GM23338 (cell line): ENCODE data around the gene TNS3. TPM values are rescaled to one million over a fixed set of nuclear protein-coding genes. Genes with fewer than 3 reads are reported as not detected.

ENCODE experiments used
- ATAC-seq: fragments of 200-7000 bp; cut with Tn5 transposase; 3 replicates; pipeline ENCODE4 v1.9.1; 2020
- DNase-seq: peaks from one replicate; pipeline ENCODE4 v3.0.0-alpha.2; 2015; ENCODE audit warnings: low spot score
- H2AFZ ChIP-seq: fragments of 200-600 bp; sonication (generic); 2 replicates; pipeline ENCODE4 v1.8.0; 2016; ENCODE audit warnings: antibody characterized with exemption, mild to moderate bottlenecking, moderate library complexity
- H3F3A ChIP-seq: fragments of 200-600 bp; sonication (generic); replicated peaks from 2 replicates; pipeline ENCODE4 v1.8.0; 2017; ENCODE audit warnings: antibody characterized with exemption, mixed run types, low read depth
- H3K27ac ChIP-seq: fragments of 200-600 bp; sonication (generic); 2 replicates; pipeline ENCODE4 v1.6.1; 2016; ENCODE audit warnings: low read depth
- H3K27me3 ChIP-seq: fragments of 200-600 bp; sonication (generic); 2 replicates; pipeline ENCODE4 v1.8.0; 2016; ENCODE audit warnings: mild to moderate bottlenecking, mixed run types, moderate library complexity; ENCODE audit not compliant: insufficient read depth
- H3K36me3 ChIP-seq: fragments of 200-600 bp; sonication (generic); 2 replicates; pipeline ENCODE4 v1.8.0; 2016; ENCODE audit warnings: mild to moderate bottlenecking; ENCODE audit not compliant: insufficient read depth
- H3K4me1 ChIP-seq: fragments of 200-600 bp; sonication (generic); 2 replicates; pipeline ENCODE4 v1.8.0; 2016; ENCODE audit warnings: mild to moderate bottlenecking, moderate library complexity; ENCODE audit not compliant: insufficient read depth
- H3K4me2 ChIP-seq: fragments of 200-600 bp; sonication (generic); 2 replicates; pipeline ENCODE4 v1.7.1; 2017; ENCODE audit warnings: mixed run types
- H3K4me3 ChIP-seq: fragments of 200-600 bp; sonication (generic); 2 replicates; pipeline ENCODE4 v1.6.1; 2016; ENCODE audit warnings: mixed run types
- H3K79me2 ChIP-seq: fragments of 200-600 bp; sonication (generic); replicated peaks from 2 replicates; pipeline ENCODE4 v1.8.0; 2017; ENCODE audit warnings: mild to moderate bottlenecking; ENCODE audit not compliant: insufficient read depth
- H3K9me2 ChIP-seq: fragments of 200-600 bp; sonication (generic); 2 replicates; pipeline ENCODE4 v1.8.0; 2017; ENCODE audit not compliant: insufficient read depth
- H4K20me1 ChIP-seq: fragments of 200-600 bp; sonication (generic); replicated peaks from 2 replicates; pipeline ENCODE4 v1.8.0; 2017; ENCODE audit warnings: mild to moderate bottlenecking; ENCODE audit not compliant: insufficient read depth
- H3K27ac Mint-ChIP-seq: 2 replicates; pipeline ENCODE4 v1.8.0; 2020; ENCODE audit warnings: inconsistent platforms, mild to moderate bottlenecking, moderate library complexity, mixed read lengths
- H3K27me3 Mint-ChIP-seq: 3 replicates; pipeline ENCODE4 v1.8.0; 2022; ENCODE audit warnings: low read depth, mild to moderate bottlenecking, moderate library complexity, mixed read lengths, inconsistent platforms; ENCODE audit not compliant: insufficient read depth, poor library complexity
- H3K36me3 Mint-ChIP-seq: 3 replicates; pipeline ENCODE4 v1.8.0; 2021; ENCODE audit warnings: low read depth, mild to moderate bottlenecking, inconsistent platforms, moderate library complexity, mixed read lengths
- H3K4me1 Mint-ChIP-seq: 3 replicates; pipeline ENCODE4 v1.8.0; 2020; ENCODE audit warnings: mild to moderate bottlenecking, inconsistent platforms, mixed read lengths
- H3K4me3 Mint-ChIP-seq: 3 replicates; pipeline ENCODE4 v1.8.0; 2021; ENCODE audit warnings: moderate library complexity, mild to moderate bottlenecking, inconsistent platforms, mixed read lengths
- H3K9me3 Mint-ChIP-seq: 3 replicates; pipeline ENCODE4 v1.8.0; 2020; ENCODE audit warnings: moderate library complexity, mild to moderate bottlenecking, inconsistent platforms, mixed read lengths
- CREB1 ChIP-seq: fragments of 250-450 bp; sonication (Bioruptor Pico); IDR thresholded peaks from 2 replicates; pipeline ENCODE4 v1.5.0; 2020; ENCODE audit warnings: low read depth, mild to moderate bottlenecking, moderate library complexity
- EZH2 ChIP-seq: fragments of 200-600 bp; sonication (generic); IDR thresholded peaks from one replicate; pipeline ENCODE4 v1.8.0; 2017; ENCODE audit warnings: antibody characterized with exemption, mild to moderate bottlenecking, low read depth; ENCODE audit not compliant: unreplicated experiment
- EZH2phosphoT487 ChIP-seq: fragments of 200-600 bp; sonication (generic); IDR thresholded peaks from one replicate; pipeline ENCODE4 v1.8.1; 2018; ENCODE audit warnings: antibody characterized with exemption; ENCODE audit not compliant: unreplicated experiment
- JUNB ChIP-seq: IDR thresholded peaks from one replicate; pipeline ENCODE4 v1.6.1; 2016; ENCODE audit warnings: antibody characterized with exemption; ENCODE audit not compliant: unreplicated experiment
- NANOG ChIP-seq: IDR thresholded peaks from 2 replicates; pipeline ENCODE4 v1.6.1; 2016; ENCODE audit warnings: antibody characterized with exemption, borderline replicate concordance
- POLR2AphosphoS5 ChIP-seq: IDR thresholded peaks from 2 replicates; pipeline ENCODE4 v1.6.1; 2016; ENCODE audit warnings: antibody characterized with exemption, low read depth
- STAT1 ChIP-seq: IDR thresholded peaks from one replicate; pipeline ENCODE4 v1.6.1; 2016; ENCODE audit warnings: antibody characterized with exemption; ENCODE audit not compliant: unreplicated experiment
- ZNF114 ChIP-seq: fragments of 250-450 bp; sonication (Bioruptor Pico); IDR thresholded peaks from 2 replicates; pipeline ENCODE4 v1.5.0; 2020; ENCODE audit warnings: mild to moderate bottlenecking, moderate library complexity
- ZNF331 ChIP-seq: fragments of 250-450 bp; sonication (Bioruptor Pico); IDR thresholded peaks from 2 replicates; pipeline ENCODE4 v1.5.0; 2020; ENCODE audit warnings: low read depth, mild to moderate bottlenecking, moderate library complexity
- polyA plus RNA-seq: library from polyadenylated mRNA; unstranded; fragments of >200 nt; fragmentation: Nextera tagmentation; extraction: Ambion mirVana; gene quantifications from 2 replicates; pipeline ENCODE4 v1.2.1, GENCODE V29; 2016
- total RNA-seq: library from RNA; depleted of rRNA; stranded (reverse); fragments of >200 nt; shearing (Covaris generic); gene quantifications from 2 replicates; pipeline ENCODE4 v1.2.3, GENCODE V29; 2014
- TF ChIP-seq, protein P1 (sequence below): fragments of 250-450 bp; sonication (Bioruptor Pico); IDR thresholded peaks from 2 replicates; pipeline ENCODE4 v1.5.0; 2020; ENCODE audit warnings: mild to moderate bottlenecking, moderate library complexity
- TF ChIP-seq, protein P2 (sequence below): IDR thresholded peaks from one replicate; pipeline ENCODE4 v1.6.1; 2018; ENCODE audit warnings: antibody characterized with exemption; ENCODE audit not compliant: unreplicated experiment
- TF ChIP-seq, protein P3 (sequence below), 2 experiments: fragments of 200-600 bp in 1 of 2; sonication (generic) in 1 of 2; conservative IDR thresholded peaks; 2 replicates each; pipeline versions ENCODE4 v1.5.1 to v1.6.1; 2016 to 2017; ENCODE audit warnings: antibody characterized with exemption in 2 of 2, low read depth in 2 of 2, mild to moderate bottlenecking in 2 of 2, moderate library complexity in 1 of 2
- TF ChIP-seq, protein P4 (sequence below): IDR thresholded peaks from 2 replicates; pipeline ENCODE4 v1.6.1; 2016; ENCODE audit warnings: antibody characterized with exemption

TNS3 gene
- total and polyA plus RNA-seq, 2 experiments from 2014 or later: 6.2 to 28.7 TPM

DNA sequence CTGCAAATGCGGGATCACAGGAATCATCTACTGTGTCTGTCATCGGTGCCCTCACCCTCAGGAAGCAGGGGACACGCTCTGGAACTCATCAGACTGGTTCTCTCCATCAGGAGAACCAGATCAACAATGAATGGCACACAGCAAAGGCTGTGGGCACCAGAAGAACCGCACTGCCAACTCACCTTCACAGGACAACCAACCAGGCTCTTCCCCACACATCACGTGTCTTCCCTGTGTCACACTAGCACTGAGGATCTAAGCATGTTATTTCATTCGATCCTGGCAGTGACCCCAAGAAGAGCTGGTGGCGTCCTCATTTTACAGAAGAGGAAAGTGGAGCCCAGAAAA lies 106.1 kb downstream of the TNS3 start:
- Mint-ChIP-seq H3K9me3 (no peaks in the 10 kb centered on the region; the same call in 2 of the 3 replicates), H3K4me1 (peaks cover 50% of the 10 kb centered on the region), H3K36me3 (no peaks in the 10 kb centered on the region), H3K27me3 (peaks cover 41% of the 10 kb centered on the region), H3K4me3 (no peak overlapping the region), H3K27ac (no peak overlapping the region)
- H3K27ac ChIP-seq: no peak overlapping the region
- H3K9me2 ChIP-seq: no peaks in the 10 kb centered on the region
- peaks cover 15% of the 10 kb centered on the region; the same call in 1 of the 2 replicates for H3F3A ChIP-seq
- H3K4me3 ChIP-seq: no peak overlapping the region
- no peak for DNase-seq
- H4K20me1 ChIP-seq: peaks cover 45% of the 10 kb centered on the region
- TF ChIP-seq ZNF331 (CRISPR knock-in tag): no peak
- TF ChIP-seq CREB1 (CRISPR knock-in tag): no peak
- TF ChIP-seq, protein P1, sequence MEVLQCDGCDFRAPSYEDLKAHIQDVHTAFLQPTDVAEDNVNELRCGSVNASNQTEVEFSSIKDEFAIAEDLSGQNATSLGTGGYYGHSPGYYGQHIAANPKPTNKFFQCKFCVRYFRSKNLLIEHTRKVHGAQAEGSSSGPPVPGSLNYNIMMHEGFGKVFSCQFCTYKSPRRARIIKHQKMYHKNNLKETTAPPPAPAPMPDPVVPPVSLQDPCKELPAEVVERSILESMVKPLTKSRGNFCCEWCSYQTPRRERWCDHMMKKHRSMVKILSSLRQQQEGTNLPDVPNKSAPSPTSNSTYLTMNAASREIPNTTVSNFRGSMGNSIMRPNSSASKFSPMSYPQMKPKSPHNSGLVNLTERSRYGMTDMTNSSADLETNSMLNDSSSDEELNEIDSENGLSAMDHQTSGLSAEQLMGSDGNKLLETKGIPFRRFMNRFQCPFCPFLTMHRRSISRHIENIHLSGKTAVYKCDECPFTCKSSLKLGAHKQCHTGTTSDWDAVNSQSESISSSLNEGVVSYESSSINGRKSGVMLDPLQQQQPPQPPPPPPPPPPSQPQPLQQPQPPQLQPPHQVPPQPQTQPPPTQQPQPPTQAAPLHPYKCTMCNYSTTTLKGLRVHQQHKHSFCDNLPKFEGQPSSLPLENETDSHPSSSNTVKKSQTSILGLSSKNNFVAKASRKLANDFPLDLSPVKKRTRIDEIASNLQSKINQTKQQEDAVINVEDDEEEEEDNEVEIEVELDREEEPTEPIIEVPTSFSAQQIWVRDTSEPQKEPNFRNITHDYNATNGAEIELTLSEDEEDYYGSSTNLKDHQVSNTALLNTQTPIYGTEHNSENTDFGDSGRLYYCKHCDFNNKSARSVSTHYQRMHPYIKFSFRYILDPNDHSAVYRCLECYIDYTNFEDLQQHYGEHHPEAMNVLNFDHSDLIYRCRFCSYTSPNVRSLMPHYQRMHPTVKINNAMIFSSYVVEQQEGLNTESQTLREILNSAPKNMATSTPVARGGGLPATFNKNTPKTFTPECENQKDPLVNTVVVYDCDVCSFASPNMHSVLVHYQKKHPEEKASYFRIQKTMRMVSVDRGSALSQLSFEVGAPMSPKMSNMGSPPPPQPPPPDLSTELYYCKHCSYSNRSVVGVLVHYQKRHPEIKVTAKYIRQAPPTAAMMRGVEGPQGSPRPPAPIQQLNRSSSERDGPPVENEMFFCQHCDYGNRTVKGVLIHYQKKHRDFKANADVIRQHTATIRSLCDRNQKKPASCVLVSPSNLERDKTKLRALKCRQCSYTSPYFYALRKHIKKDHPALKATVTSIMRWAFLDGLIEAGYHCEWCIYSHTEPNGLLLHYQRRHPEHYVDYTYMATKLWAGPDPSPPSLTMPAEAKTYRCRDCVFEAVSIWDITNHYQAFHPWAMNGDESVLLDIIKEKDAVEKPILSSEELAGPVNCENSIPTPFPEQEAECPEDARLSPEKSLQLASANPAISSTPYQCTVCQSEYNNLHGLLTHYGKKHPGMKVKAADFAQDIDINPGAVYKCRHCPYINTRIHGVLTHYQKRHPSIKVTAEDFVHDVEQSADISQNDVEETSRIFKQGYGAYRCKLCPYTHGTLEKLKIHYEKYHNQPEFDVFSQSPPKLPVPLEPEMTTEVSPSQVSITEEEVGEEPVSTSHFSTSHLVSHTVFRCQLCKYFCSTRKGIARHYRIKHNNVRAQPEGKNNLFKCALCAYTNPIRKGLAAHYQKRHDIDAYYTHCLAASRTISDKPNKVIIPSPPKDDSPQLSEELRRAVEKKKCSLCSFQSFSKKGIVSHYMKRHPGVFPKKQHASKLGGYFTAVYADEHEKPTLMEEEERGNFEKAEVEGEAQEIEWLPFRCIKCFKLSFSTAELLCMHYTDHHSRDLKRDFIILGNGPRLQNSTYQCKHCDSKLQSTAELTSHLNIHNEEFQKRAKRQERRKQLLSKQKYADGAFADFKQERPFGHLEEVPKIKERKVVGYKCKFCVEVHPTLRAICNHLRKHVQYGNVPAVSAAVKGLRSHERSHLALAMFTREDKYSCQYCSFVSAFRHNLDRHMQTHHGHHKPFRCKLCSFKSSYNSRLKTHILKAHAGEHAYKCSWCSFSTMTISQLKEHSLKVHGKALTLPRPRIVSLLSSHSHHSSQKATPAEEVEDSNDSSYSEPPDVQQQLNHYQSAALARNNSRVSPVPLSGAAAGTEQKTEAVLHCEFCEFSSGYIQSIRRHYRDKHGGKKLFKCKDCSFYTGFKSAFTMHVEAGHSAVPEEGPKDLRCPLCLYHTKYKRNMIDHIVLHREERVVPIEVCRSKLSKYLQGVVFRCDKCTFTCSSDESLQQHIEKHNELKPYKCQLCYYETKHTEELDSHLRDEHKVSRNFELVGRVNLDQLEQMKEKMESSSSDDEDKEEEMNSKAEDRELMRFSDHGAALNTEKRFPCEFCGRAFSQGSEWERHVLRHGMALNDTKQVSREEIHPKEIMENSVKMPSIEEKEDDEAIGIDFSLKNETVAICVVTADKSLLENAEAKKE (CRISPR knock-in tag): no peak
- no peak for TF ChIP-seq EZH2
- no peak for TF ChIP-seq STAT1
- TF ChIP-seq, protein P2, sequence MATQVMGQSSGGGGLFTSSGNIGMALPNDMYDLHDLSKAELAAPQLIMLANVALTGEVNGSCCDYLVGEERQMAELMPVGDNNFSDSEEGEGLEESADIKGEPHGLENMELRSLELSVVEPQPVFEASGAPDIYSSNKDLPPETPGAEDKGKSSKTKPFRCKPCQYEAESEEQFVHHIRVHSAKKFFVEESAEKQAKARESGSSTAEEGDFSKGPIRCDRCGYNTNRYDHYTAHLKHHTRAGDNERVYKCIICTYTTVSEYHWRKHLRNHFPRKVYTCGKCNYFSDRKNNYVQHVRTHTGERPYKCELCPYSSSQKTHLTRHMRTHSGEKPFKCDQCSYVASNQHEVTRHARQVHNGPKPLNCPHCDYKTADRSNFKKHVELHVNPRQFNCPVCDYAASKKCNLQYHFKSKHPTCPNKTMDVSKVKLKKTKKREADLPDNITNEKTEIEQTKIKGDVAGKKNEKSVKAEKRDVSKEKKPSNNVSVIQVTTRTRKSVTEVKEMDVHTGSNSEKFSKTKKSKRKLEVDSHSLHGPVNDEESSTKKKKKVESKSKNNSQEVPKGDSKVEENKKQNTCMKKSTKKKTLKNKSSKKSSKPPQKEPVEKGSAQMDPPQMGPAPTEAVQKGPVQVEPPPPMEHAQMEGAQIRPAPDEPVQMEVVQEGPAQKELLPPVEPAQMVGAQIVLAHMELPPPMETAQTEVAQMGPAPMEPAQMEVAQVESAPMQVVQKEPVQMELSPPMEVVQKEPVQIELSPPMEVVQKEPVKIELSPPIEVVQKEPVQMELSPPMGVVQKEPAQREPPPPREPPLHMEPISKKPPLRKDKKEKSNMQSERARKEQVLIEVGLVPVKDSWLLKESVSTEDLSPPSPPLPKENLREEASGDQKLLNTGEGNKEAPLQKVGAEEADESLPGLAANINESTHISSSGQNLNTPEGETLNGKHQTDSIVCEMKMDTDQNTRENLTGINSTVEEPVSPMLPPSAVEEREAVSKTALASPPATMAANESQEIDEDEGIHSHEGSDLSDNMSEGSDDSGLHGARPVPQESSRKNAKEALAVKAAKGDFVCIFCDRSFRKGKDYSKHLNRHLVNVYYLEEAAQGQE: no peak
- TF ChIP-seq JUNB: no peak
- no peak for TF ChIP-seq NANOG
- no peak for TF ChIP-seq POLR2AphosphoS5
- TF ChIP-seq, protein P3, sequence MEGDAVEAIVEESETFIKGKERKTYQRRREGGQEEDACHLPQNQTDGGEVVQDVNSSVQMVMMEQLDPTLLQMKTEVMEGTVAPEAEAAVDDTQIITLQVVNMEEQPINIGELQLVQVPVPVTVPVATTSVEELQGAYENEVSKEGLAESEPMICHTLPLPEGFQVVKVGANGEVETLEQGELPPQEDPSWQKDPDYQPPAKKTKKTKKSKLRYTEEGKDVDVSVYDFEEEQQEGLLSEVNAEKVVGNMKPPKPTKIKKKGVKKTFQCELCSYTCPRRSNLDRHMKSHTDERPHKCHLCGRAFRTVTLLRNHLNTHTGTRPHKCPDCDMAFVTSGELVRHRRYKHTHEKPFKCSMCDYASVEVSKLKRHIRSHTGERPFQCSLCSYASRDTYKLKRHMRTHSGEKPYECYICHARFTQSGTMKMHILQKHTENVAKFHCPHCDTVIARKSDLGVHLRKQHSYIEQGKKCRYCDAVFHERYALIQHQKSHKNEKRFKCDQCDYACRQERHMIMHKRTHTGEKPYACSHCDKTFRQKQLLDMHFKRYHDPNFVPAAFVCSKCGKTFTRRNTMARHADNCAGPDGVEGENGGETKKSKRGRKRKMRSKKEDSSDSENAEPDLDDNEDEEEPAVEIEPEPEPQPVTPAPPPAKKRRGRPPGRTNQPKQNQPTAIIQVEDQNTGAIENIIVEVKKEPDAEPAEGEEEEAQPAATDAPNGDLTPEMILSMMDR (conservative IDR thresholded peaks at IDR 0.05; ENCODE audit: low read depth in 2 of 2): no peak
- TF ChIP-seq ZNF114 (CRISPR knock-in tag): no peak
- TF ChIP-seq EZH2phosphoT487: no peak
- TF ChIP-seq, protein P4, sequence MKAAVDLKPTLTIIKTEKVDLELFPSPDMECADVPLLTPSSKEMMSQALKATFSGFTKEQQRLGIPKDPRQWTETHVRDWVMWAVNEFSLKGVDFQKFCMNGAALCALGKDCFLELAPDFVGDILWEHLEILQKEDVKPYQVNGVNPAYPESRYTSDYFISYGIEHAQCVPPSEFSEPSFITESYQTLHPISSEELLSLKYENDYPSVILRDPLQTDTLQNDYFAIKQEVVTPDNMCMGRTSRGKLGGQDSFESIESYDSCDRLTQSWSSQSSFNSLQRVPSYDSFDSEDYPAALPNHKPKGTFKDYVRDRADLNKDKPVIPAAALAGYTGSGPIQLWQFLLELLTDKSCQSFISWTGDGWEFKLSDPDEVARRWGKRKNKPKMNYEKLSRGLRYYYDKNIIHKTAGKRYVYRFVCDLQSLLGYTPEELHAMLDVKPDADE: no peak
- no peaks in the 10 kb centered on the region for H3K36me3 ChIP-seq
- H3K27me3 ChIP-seq: peaks cover 19% of the 10 kb centered on the region
- H3K4me2 ChIP-seq: no peak overlapping the region
- no peak for ATAC-seq
- H3K4me1 ChIP-seq: peaks cover 32% of the 10 kb centered on the region
- H3K79me2 ChIP-seq: peaks cover 26% of the 10 kb centered on the region
- H2AFZ ChIP-seq: no peak overlapping the region
